Smooth muscle cell (in vitro differentiated cells): Measurements from ENCODE around the gene CCDC9B. TPM values are rescaled to one million over a fixed set of nuclear protein-coding genes. Genes with fewer than 3 reads are reported as not detected.

ENCODE experiments used
- DNase-seq: peaks from one replicate; lab custom pipeline; 2025; ENCODE audit not compliant: unreplicated experiment; lab: John Stamatoyannopoulos, UW
- H2AFZ ChIP-seq: fragments of 200-600 bp; sonication (generic); 2 replicates; pipeline ENCODE4 v1.6.0; 2016; ENCODE audit warnings: antibody characterized with exemption, low read depth, mild to moderate bottlenecking
- H3F3A ChIP-seq: fragments of 200-600 bp; sonication (generic); 2 replicates; pipeline ENCODE4 v1.6.0; 2017; ENCODE audit warnings: antibody characterized with exemption, low read depth
- H3K27ac ChIP-seq: fragments of 200-600 bp; sonication (generic); 2 replicates; pipeline ENCODE4 v1.5.1; 2016; ENCODE audit warnings: low read depth, mild to moderate bottlenecking
- H3K27me3 ChIP-seq: fragments of 200-600 bp; sonication (generic); 2 replicates; pipeline ENCODE4 v1.6.1; 2016; ENCODE audit warnings: low read depth, mild to moderate bottlenecking
- H3K36me3 ChIP-seq: fragments of 200-600 bp; sonication (generic); 2 replicates; pipeline ENCODE4 v1.5.1; 2016; ENCODE audit warnings: low read depth
- H3K4me1 ChIP-seq: fragments of 200-600 bp; sonication (generic); 2 replicates; pipeline ENCODE4 v1.5.1; 2016; ENCODE audit warnings: low read depth
- H3K4me2 ChIP-seq: fragments of 200-600 bp; sonication (generic); 2 replicates; pipeline ENCODE4 v1.6.0; 2016; ENCODE audit warnings: mild to moderate bottlenecking
- H3K4me3 ChIP-seq: fragments of 200-600 bp; sonication (generic); 2 replicates; pipeline ENCODE4 v1.5.1; 2016; ENCODE audit warnings: mild to moderate bottlenecking
- H3K79me2 ChIP-seq: fragments of 200-600 bp; sonication (generic); 2 replicates; pipeline ENCODE4 v1.6.0; 2016; ENCODE audit warnings: low read depth, mild to moderate bottlenecking
- H3K9ac ChIP-seq: fragments of 200-600 bp; sonication (generic); 2 replicates; pipeline ENCODE4 v1.6.0; 2016; ENCODE audit warnings: low read depth
- H3K9me3 ChIP-seq: fragments of 200-600 bp; sonication (generic); replicated peaks from 2 replicates; pipeline ENCODE4 v1.5.1; 2016; ENCODE audit warnings: low read depth
- H4K20me1 ChIP-seq: fragments of 200-600 bp; sonication (generic); 2 replicates; pipeline ENCODE4 v1.6.0; 2016; ENCODE audit warnings: low read depth
- CTCF ChIP-seq: fragments of 200-600 bp; sonication (generic); IDR thresholded peaks from 2 replicates; pipeline ENCODE4 v1.5.1; 2017; ENCODE audit warnings: borderline replicate concordance, mild to moderate bottlenecking, antibody characterized with exemption; ENCODE audit not compliant: insufficient read depth, poor library complexity, severe bottlenecking
- WGBS: methylation state at CpG from one replicate; pipeline ENCODE4 v1.1.7; 2016; ENCODE audit warnings: low lambda C conversion rate; 5-methylcytosine and 5-hydroxymethylcytosine counted together
- polyA plus RNA-seq: library from polyadenylated mRNA; unstranded; fragments of >200 nt; fragmentation: Nextera tagmentation; extraction: Ambion mirVana; gene quantifications from 2 replicates; pipeline ENCODE4 v1.2.1, GENCODE V29; 2016
- total RNA-seq: library from RNA; depleted of rRNA; stranded (reverse); fragments of >200 nt; gene quantifications from 2 replicates; pipeline ENCODE4 v1.2.3, GENCODE V29; 2014

Gene CCDC9B
- total and polyA plus RNA-seq, 2 experiments from 2014 or later = 0.97 to 3.8 TPM

- Histone ChIP-seq H3K9ac (no peak overlapping the region), H3F3A (peaks cover 25% of the 10 kb centered on the region), H3K4me1 (peaks cover 42% of the 10 kb centered on the region), H3K27me3 (no peaks in the 10 kb centered on the region), H4K20me1 (no peaks in the 10 kb centered on the region), H3K4me2 (no peak overlapping the region), H3K9me3 (no peaks in the 10 kb centered on the region), H3K27ac (no peak overlapping the region), H3K79me2 (peaks cover 2% of the 10 kb centered on the region), H2AFZ (no peak overlapping the region), H3K36me3 (no peaks in the 10 kb centered on the region), H3K4me3 (no peak overlapping the region)
- 90% methylated on average over 7 of the region's 7 CpGs for WGBS
- DNase-seq = no peak
- TF ChIP-seq CTCF = no peak
These were observed 9.1 kb downstream of the CCDC9B start for GRCh38 chr15:40331637-40332036.

- peaks cover 48% of the 10 kb centered on the region for H3K4me1 ChIP-seq
- H3F3A ChIP-seq = peaks cover 25% of the 10 kb centered on the region
- H3K27ac ChIP-seq = peak overlapping the region; percentile 97
- H3K9me3 ChIP-seq = no peaks in the 10 kb centered on the region
- no peak for DNase-seq
- H2AFZ ChIP-seq = no peak overlapping the region
- no peaks in the 10 kb centered on the region for H3K27me3 ChIP-seq
- H4K20me1 ChIP-seq = peaks cover 5% of the 10 kb centered on the region
- no peak for TF ChIP-seq CTCF
- H3K79me2 ChIP-seq = peaks cover 8% of the 10 kb centered on the region
- H3K4me2 ChIP-seq = peak overlapping the region; percentile 94
- H3K36me3 ChIP-seq = no peaks in the 10 kb centered on the region
- WGBS = 99% methylated on average over 7 of the region's 7 CpGs
- H3K9ac ChIP-seq = peak overlapping the region; percentile 90
- H3K4me3 ChIP-seq = no peak overlapping the region
These were observed 9.7 kb downstream of the CCDC9B start for GRCh38 chr15:40331026-40331425.

GRCh38 chr15:40330368-40330836 lies 10.3 kb downstream of the CCDC9B start:
- no peak for DNase-seq
- peaks cover 13% of the 10 kb centered on the region for H3K79me2 ChIP-seq
- H4K20me1 ChIP-seq = peaks cover 11% of the 10 kb centered on the region
- peak overlapping the region; percentile 97 for H3K27ac ChIP-seq
- peaks cover 54% of the 10 kb centered on the region for H3K4me1 ChIP-seq
- H3K9ac ChIP-seq = peak overlapping the region; percentile 90
- H3K4me2 ChIP-seq = peak overlapping the region; percentile 94
- no peaks in the 10 kb centered on the region for H3K27me3 ChIP-seq
- H2AFZ ChIP-seq = no peak overlapping the region
- no peaks in the 10 kb centered on the region for H3K9me3 ChIP-seq
- H3F3A ChIP-seq = peaks cover 22% of the 10 kb centered on the region
- no peak overlapping the region for H3K4me3 ChIP-seq
- 25% methylated on average over 5 of the region's 5 CpGs for WGBS
- TF ChIP-seq CTCF = no peak
- H3K36me3 ChIP-seq = no peaks in the 10 kb centered on the region

- Histone ChIP-seq H3K36me3 (no peaks in the 10 kb centered on the region), H3K9ac (peak overlapping the region; percentile 90), H3F3A (peaks cover 16% of the 10 kb centered on the region), H3K4me2 (peak overlapping the region; percentile 94), H4K20me1 (peaks cover 15% of the 10 kb centered on the region), H3K4me3 (no peak overlapping the region), H3K4me1 (peaks cover 58% of the 10 kb centered on the region), H3K79me2 (peaks cover 19% of the 10 kb centered on the region), H3K27me3 (no peaks in the 10 kb centered on the region), H3K9me3 (no peaks in the 10 kb centered on the region), H2AFZ (no peak overlapping the region), H3K27ac (peak overlapping the region; percentile 97)
- no peak for TF ChIP-seq CTCF
- no peak for DNase-seq
- 54% methylated on average over 7 of the region's 7 CpGs for WGBS
These were observed 10.9 kb downstream of the CCDC9B start for GRCh38 chr15:40329804-40330203.
